ENCODE measurements around the gene CAV2.

Gene CAV2

GRCh38 chr7:116464375-116464774 lies 35.2 kb upstream of the CAV2 start:
- no peak for TF ChIP-seq MAX (IDR thresholded peaks at IDR 0.05)

- TF ChIP-seq ZBTB7A (IDR thresholded peaks at IDR 0.05; ENCODE audit: low read depth) (no peak), CREB1 (IDR thresholded peaks at IDR 0.05; ENCODE audit: low read depth) (no peak), USF1 (IDR thresholded peaks at IDR 0.05) (no peak), TAF1 (IDR thresholded peaks at IDR 0.05; ENCODE audit: low read depth) (no peak), MAX (IDR thresholded peaks at IDR 0.05) (no peak), YY1 (IDR thresholded peaks at IDR 0.05; ENCODE audit: low read depth) (no peak), FOXM1 (IDR thresholded peaks at IDR 0.05; ENCODE audit: borderline replicate concordance, low read depth) (no peak)
Measured at GRCh38 chr7:116465125-116465524, 34.4 kb upstream of the CAV2 start.

GRCh38 chr7:116468534-116468933 lies 31.0 kb upstream of the CAV2 start:
- TF ChIP-seq YY1 (IDR thresholded peaks at IDR 0.05; ENCODE audit: low read depth) = no peak
- TF ChIP-seq USF1 (IDR thresholded peaks at IDR 0.05) = no peak
- no peak for TF ChIP-seq NFIC (IDR thresholded peaks at IDR 0.05)
- TF ChIP-seq CREB1 (IDR thresholded peaks at IDR 0.05; ENCODE audit: low read depth) = no peak
- no peak for TF ChIP-seq FOXM1 (IDR thresholded peaks at IDR 0.05; ENCODE audit: borderline replicate concordance, low read depth)
- no peak for TF ChIP-seq TEAD4 (IDR thresholded peaks at IDR 0.05)
- no peak for TF ChIP-seq EP300 (IDR thresholded peaks at IDR 0.05; ENCODE audit: borderline replicate concordance)
- no peak for TF ChIP-seq EGR1 (IDR thresholded peaks at IDR 0.05)
- no peak for TF ChIP-seq RAD21 (IDR thresholded peaks at IDR 0.05; ENCODE audit: low read depth)
- no peak for TF ChIP-seq CEBPB (IDR thresholded peaks at IDR 0.05)
- TF ChIP-seq TCF12 (IDR thresholded peaks at IDR 0.05; ENCODE audit: low read depth) = no peak
- no peak for TF ChIP-seq ZBTB7A (IDR thresholded peaks at IDR 0.05; ENCODE audit: low read depth)
- no peak for TF ChIP-seq REST (IDR thresholded peaks at IDR 0.05; ENCODE audit: low read depth)
- TF ChIP-seq MAX (IDR thresholded peaks at IDR 0.05) = no peak
- TF ChIP-seq TAF1 (IDR thresholded peaks at IDR 0.05; ENCODE audit: low read depth) = no peak

GRCh38 chr7:116477625-116478024 lies 21.9 kb upstream of the CAV2 start:
- TF ChIP-seq YY1 (IDR thresholded peaks at IDR 0.05; ENCODE audit: low read depth) = no peak
- TF ChIP-seq EP300 (IDR thresholded peaks at IDR 0.05; ENCODE audit: borderline replicate concordance) = no peak
- no peak for TF ChIP-seq TEAD4 (IDR thresholded peaks at IDR 0.05)
- no peak for TF ChIP-seq MAX (IDR thresholded peaks at IDR 0.05)
- TF ChIP-seq ZBTB7A (IDR thresholded peaks at IDR 0.05; ENCODE audit: low read depth) = no peak
- TF ChIP-seq REST (IDR thresholded peaks at IDR 0.05; ENCODE audit: low read depth) = no peak
- TF ChIP-seq FOXM1 (IDR thresholded peaks at IDR 0.05; ENCODE audit: borderline replicate concordance, low read depth) = no peak
- no peak for TF ChIP-seq EGR1 (IDR thresholded peaks at IDR 0.05)
- TF ChIP-seq CEBPB (IDR thresholded peaks at IDR 0.05) = no peak
- TF ChIP-seq CREB1 (IDR thresholded peaks at IDR 0.05; ENCODE audit: low read depth) = no peak
- no peak for TF ChIP-seq USF1 (IDR thresholded peaks at IDR 0.05)
- no peak for TF ChIP-seq RAD21 (IDR thresholded peaks at IDR 0.05; ENCODE audit: low read depth)
- no peak for TF ChIP-seq NFIC (IDR thresholded peaks at IDR 0.05)
- no peak for TF ChIP-seq TCF12 (IDR thresholded peaks at IDR 0.05; ENCODE audit: low read depth)
- TF ChIP-seq TAF1 (IDR thresholded peaks at IDR 0.05; ENCODE audit: low read depth) = no peak

GRCh38 chr7:116478834-116479233 lies 20.7 kb upstream of the CAV2 start:
- no peak for TF ChIP-seq CREB1 (IDR thresholded peaks at IDR 0.05; ENCODE audit: low read depth)
- no peak for TF ChIP-seq EGR1 (IDR thresholded peaks at IDR 0.05)
- no peak for TF ChIP-seq RAD21 (IDR thresholded peaks at IDR 0.05; ENCODE audit: low read depth)
- no peak for TF ChIP-seq TEAD4 (IDR thresholded peaks at IDR 0.05)
- TF ChIP-seq FOXM1 (IDR thresholded peaks at IDR 0.05; ENCODE audit: borderline replicate concordance, low read depth) = no peak
- TF ChIP-seq MAX (IDR thresholded peaks at IDR 0.05) = no peak
- no peak for TF ChIP-seq NFIC (IDR thresholded peaks at IDR 0.05)
- TF ChIP-seq TCF12 (IDR thresholded peaks at IDR 0.05; ENCODE audit: low read depth) = no peak
- TF ChIP-seq EP300 (IDR thresholded peaks at IDR 0.05; ENCODE audit: borderline replicate concordance) = no peak
- TF ChIP-seq USF1 (IDR thresholded peaks at IDR 0.05) = no peak
- no peak for TF ChIP-seq ZBTB7A (IDR thresholded peaks at IDR 0.05; ENCODE audit: low read depth)
- TF ChIP-seq REST (IDR thresholded peaks at IDR 0.05; ENCODE audit: low read depth) = no peak
- TF ChIP-seq YY1 (IDR thresholded peaks at IDR 0.05; ENCODE audit: low read depth) = no peak
- no peak for TF ChIP-seq TAF1 (IDR thresholded peaks at IDR 0.05; ENCODE audit: low read depth)

Measured in Ishikawa (cell line).